PC-9 (cell line): ENCODE measurements around the gene LGR6.

Experiments used
- CTCF ChIP-seq: fragments of 200-600 bp; sonication (generic); conservative IDR thresholded peaks from 2 replicates; pipeline ENCODE4 v1.6.1; 2017; ENCODE audit warnings: mixed run types, antibody characterized with exemption, mild to moderate bottlenecking, moderate library complexity
- EZH2 ChIP-seq: fragments of 200-600 bp; sonication (generic); IDR thresholded peaks from 2 replicates; pipeline ENCODE4 v1.8.0; 2017; ENCODE audit warnings: antibody characterized with exemption, low read depth

GRCh38 chr1:202203238-202204039 lies 9.8 kb downstream of the LGR6 start:
- no peak for TF ChIP-seq CTCF
- no peak for TF ChIP-seq EZH2
